ENCODE data around the gene WNT7A.

Gene WNT7A

GRCh38 chr3:13866041-13866965 is 13.6 kb downstream of the WNT7A start:
- peaks cover 6% of the 10 kb centered on the region for H3K9me3 ChIP-seq (ENCODE audit: insufficient read depth, low read depth, low read length)
- no peak overlapping the region for H2AK5ac ChIP-seq (ENCODE audit: low read length)
- no peak for DNase-seq
- H4K8ac ChIP-seq (ENCODE audit: low read depth, low read length): no peak overlapping the region
- no peak overlapping the region for H3K4me2 ChIP-seq (ENCODE audit: low read length)
- H3K23ac ChIP-seq (ENCODE audit: low read length): no peak overlapping the region
- no peak overlapping the region for H3K9ac ChIP-seq (ENCODE audit: low read length)
- H3K79me1 ChIP-seq (ENCODE audit: low read length): no peaks in the 10 kb centered on the region
- H2BK12ac ChIP-seq (ENCODE audit: low read length): no peak overlapping the region
- no peak overlapping the region for H3K27ac ChIP-seq (ENCODE audit: low read depth, low read length)
- no peaks in the 10 kb centered on the region for H3K4me1 ChIP-seq (ENCODE audit: control insufficient read depth in 1 of 2, insufficient read depth in 2 of 2, low read length in 2 of 2)
- no peaks in the 10 kb centered on the region for H3K79me2 ChIP-seq (ENCODE audit: control insufficient read depth, insufficient read depth, low read length, poor library complexity)
- H3K14ac ChIP-seq (ENCODE audit: low read length): no peak overlapping the region
- H3K4me3 ChIP-seq (ENCODE audit: low read depth, low read length): no peak overlapping the region
- H3K27me3 ChIP-seq (ENCODE audit: insufficient read depth, low read length): no peaks in the 10 kb centered on the region
- no peaks in the 10 kb centered on the region for H3K36me3 ChIP-seq (ENCODE audit: control insufficient read depth in 1 of 2, insufficient read depth in 2 of 2, low read length in 2 of 2)
- no peak overlapping the region for H3K4ac ChIP-seq (ENCODE audit: low read depth, low read length)
- no peak overlapping the region for H2BK120ac ChIP-seq (ENCODE audit: insufficient read depth, low read length, poor library complexity)
- no peak overlapping the region for H2BK5ac ChIP-seq (ENCODE audit: low read depth, low read length, poor library complexity)
- H4K12ac ChIP-seq (ENCODE audit: low read depth, low read length): no peak overlapping the region
- H3K18ac ChIP-seq (ENCODE audit: low read length): no peak overlapping the region
- H2AFZ ChIP-seq (ENCODE audit: insufficient read depth, low read length, poor library complexity): no peak overlapping the region
- H4K91ac ChIP-seq (ENCODE audit: low read depth, low read length): no peak overlapping the region
- whole genome bisulfite sequencing (ENCODE audit: extremely low coverage, insufficient coverage, insufficient read length): no CpG with 5 or more reads among the region's 14 CpGs

- no peak overlapping the region for H3K23ac ChIP-seq (ENCODE audit: low read length)
- no peak overlapping the region for H2BK5ac ChIP-seq (ENCODE audit: low read depth, low read length, poor library complexity)
- WGBS (ENCODE audit: extremely low coverage, insufficient coverage, insufficient read length): no CpG with 5 or more reads among the region's 7 CpGs
- H3K4me3 ChIP-seq (ENCODE audit: low read depth, low read length): no peak overlapping the region
- no peak overlapping the region for H3K4me2 ChIP-seq (ENCODE audit: low read length)
- H4K91ac ChIP-seq (ENCODE audit: low read depth, low read length): no peak overlapping the region
- no peak for DNase-seq
- H2BK12ac ChIP-seq (ENCODE audit: low read length): no peak overlapping the region
- H3K79me1 ChIP-seq (ENCODE audit: low read length): no peaks in the 10 kb centered on the region
- no peak overlapping the region for H3K4ac ChIP-seq (ENCODE audit: low read depth, low read length)
- no peaks in the 10 kb centered on the region for H3K27me3 ChIP-seq (ENCODE audit: insufficient read depth, low read length)
- no peak overlapping the region for H3K27ac ChIP-seq (ENCODE audit: low read depth, low read length)
- no peak overlapping the region for H3K14ac ChIP-seq (ENCODE audit: low read length)
- no peak overlapping the region for H3K18ac ChIP-seq (ENCODE audit: low read length)
- no peaks in the 10 kb centered on the region for H3K79me2 ChIP-seq (ENCODE audit: control insufficient read depth, insufficient read depth, low read length, poor library complexity)
- no peaks in the 10 kb centered on the region for H3K4me1 ChIP-seq (ENCODE audit: control insufficient read depth in 1 of 2, insufficient read depth in 2 of 2, low read length in 2 of 2)
- H2BK120ac ChIP-seq (ENCODE audit: insufficient read depth, low read length, poor library complexity): no peak overlapping the region
- H2AFZ ChIP-seq (ENCODE audit: insufficient read depth, low read length, poor library complexity): no peak overlapping the region
- H4K12ac ChIP-seq (ENCODE audit: low read depth, low read length): no peak overlapping the region
- no peak overlapping the region for H2AK5ac ChIP-seq (ENCODE audit: low read length)
- H3K9me3 ChIP-seq (ENCODE audit: insufficient read depth, low read depth, low read length): peaks cover 4% of the 10 kb centered on the region
- H3K9ac ChIP-seq (ENCODE audit: low read length): no peak overlapping the region
- no peak overlapping the region for H4K8ac ChIP-seq (ENCODE audit: low read depth, low read length)
- no peaks in the 10 kb centered on the region for H3K36me3 ChIP-seq (ENCODE audit: control insufficient read depth in 1 of 2, insufficient read depth in 2 of 2, low read length in 2 of 2)
Measured at GRCh38 chr3:13865581-13865980, 14.3 kb downstream of the WNT7A start.

GRCh38 chr3:13865106-13865505 is 14.8 kb downstream of the WNT7A start:
- no peak overlapping the region for H3K4ac ChIP-seq (ENCODE audit: low read depth, low read length)
- H2BK120ac ChIP-seq (ENCODE audit: insufficient read depth, low read length, poor library complexity): no peak overlapping the region
- no peak overlapping the region for H3K23ac ChIP-seq (ENCODE audit: low read length)
- H3K27ac ChIP-seq (ENCODE audit: low read depth, low read length): no peak overlapping the region
- H3K18ac ChIP-seq (ENCODE audit: low read length): no peak overlapping the region
- no peak overlapping the region for H3K4me3 ChIP-seq (ENCODE audit: low read depth, low read length)
- H2BK12ac ChIP-seq (ENCODE audit: low read length): no peak overlapping the region
- peaks cover 3% of the 10 kb centered on the region for H3K9me3 ChIP-seq (ENCODE audit: insufficient read depth, low read depth, low read length)
- no peak overlapping the region for H4K8ac ChIP-seq (ENCODE audit: low read depth, low read length)
- no peak for DNase-seq
- no peaks in the 10 kb centered on the region for H3K4me1 ChIP-seq (ENCODE audit: control insufficient read depth in 1 of 2, insufficient read depth in 2 of 2, low read length in 2 of 2)
- no peak overlapping the region for H3K9ac ChIP-seq (ENCODE audit: low read length)
- no CpG with 5 or more reads among the region's 4 CpGs for WGBS (ENCODE audit: extremely low coverage, insufficient coverage, insufficient read length)
- no peaks in the 10 kb centered on the region for H3K79me2 ChIP-seq (ENCODE audit: control insufficient read depth, insufficient read depth, low read length, poor library complexity)
- H2AK5ac ChIP-seq (ENCODE audit: low read length): no peak overlapping the region
- H4K91ac ChIP-seq (ENCODE audit: low read depth, low read length): no peak overlapping the region
- H3K14ac ChIP-seq (ENCODE audit: low read length): no peak overlapping the region
- no peak overlapping the region for H2BK5ac ChIP-seq (ENCODE audit: low read depth, low read length, poor library complexity)
- no peaks in the 10 kb centered on the region for H3K27me3 ChIP-seq (ENCODE audit: insufficient read depth, low read length)
- no peaks in the 10 kb centered on the region for H3K79me1 ChIP-seq (ENCODE audit: low read length)
- no peak overlapping the region for H4K12ac ChIP-seq (ENCODE audit: low read depth, low read length)
- H3K4me2 ChIP-seq (ENCODE audit: low read length): no peak overlapping the region
- no peak overlapping the region for H2AFZ ChIP-seq (ENCODE audit: insufficient read depth, low read length, poor library complexity)
- no peaks in the 10 kb centered on the region for H3K36me3 ChIP-seq (ENCODE audit: control insufficient read depth in 1 of 2, insufficient read depth in 2 of 2, low read length in 2 of 2)

GRCh38 chr3:13863965-13864595 is 15.8 kb downstream of the WNT7A start:
- H3K14ac ChIP-seq (ENCODE audit: low read length): no peak overlapping the region
- H3K79me1 ChIP-seq (ENCODE audit: low read length): no peaks in the 10 kb centered on the region
- H3K36me3 ChIP-seq (ENCODE audit: control insufficient read depth in 1 of 2, insufficient read depth in 2 of 2, low read length in 2 of 2): no peaks in the 10 kb centered on the region
- no peak overlapping the region for H3K23ac ChIP-seq (ENCODE audit: low read length)
- H3K4me1 ChIP-seq (ENCODE audit: control insufficient read depth in 1 of 2, insufficient read depth in 2 of 2, low read length in 2 of 2): peaks cover 2 to 3% of the 10 kb centered on the region in 2 experiments
- no peak overlapping the region for H3K4ac ChIP-seq (ENCODE audit: low read depth, low read length)
- H3K27ac ChIP-seq (ENCODE audit: low read depth, low read length): no peak overlapping the region
- no peak for DNase-seq
- H2BK120ac ChIP-seq (ENCODE audit: insufficient read depth, low read length, poor library complexity): no peak overlapping the region
- no peak overlapping the region for H3K18ac ChIP-seq (ENCODE audit: low read length)
- peaks cover 3% of the 10 kb centered on the region for H3K9me3 ChIP-seq (ENCODE audit: insufficient read depth, low read depth, low read length)
- no peak overlapping the region for H2BK5ac ChIP-seq (ENCODE audit: low read depth, low read length, poor library complexity)
- no peak overlapping the region for H2BK12ac ChIP-seq (ENCODE audit: low read length)
- no peaks in the 10 kb centered on the region for H3K27me3 ChIP-seq (ENCODE audit: insufficient read depth, low read length)
- H3K9ac ChIP-seq (ENCODE audit: low read length): no peak overlapping the region
- H3K4me3 ChIP-seq (ENCODE audit: low read depth, low read length): no peak overlapping the region
- no peak overlapping the region for H4K12ac ChIP-seq (ENCODE audit: low read depth, low read length)
- H4K91ac ChIP-seq (ENCODE audit: low read depth, low read length): no peak overlapping the region
- H3K79me2 ChIP-seq (ENCODE audit: control insufficient read depth, insufficient read depth, low read length, poor library complexity): no peaks in the 10 kb centered on the region
- no peak overlapping the region for H4K8ac ChIP-seq (ENCODE audit: low read depth, low read length)
- no peak overlapping the region for H3K4me2 ChIP-seq (ENCODE audit: low read length)
- no CpG with 5 or more reads among the region's 10 CpGs for WGBS (ENCODE audit: extremely low coverage, insufficient coverage, insufficient read length)
- H2AK5ac ChIP-seq (ENCODE audit: low read length): no peak overlapping the region
- no peak overlapping the region for H2AFZ ChIP-seq (ENCODE audit: insufficient read depth, low read length, poor library complexity)
